ENCODE results near the gene RNASET2. TPM values are rescaled to one million over a fixed set of nuclear protein-coding genes. Genes with fewer than 3 reads are reported as not detected.

The RNASET2 gene
- total RNA-seq, 1 experiment from 2014 or later, result 70.2 TPM

GRCh38 chr6:166911248-166911677, 45.1 kb downstream of the RNASET2 start:
- DNase-seq, result no peak
- intact Hi-C loops (cut with micrococcal nuclease; ENCODE audit: unreplicated experiment), result no loop called here
- no peaks in the 10 kb centered on the region for H3K36me3 Mint-ChIP-seq (ENCODE audit: insufficient read depth, unreplicated experiment)
- H3K27ac Mint-ChIP-seq (ENCODE audit: unreplicated experiment), result no peak overlapping the region
- H3K4me1 Mint-ChIP-seq (ENCODE audit: low read depth, unreplicated experiment), result no peaks in the 10 kb centered on the region
- H3K27me3 Mint-ChIP-seq (ENCODE audit: unreplicated experiment), result no peaks in the 10 kb centered on the region
- TF ChIP-seq CTCF (IDR thresholded peaks at IDR 0.05; ENCODE audit: unreplicated experiment), result no peak
- H3K4me3 Mint-ChIP-seq (ENCODE audit: low read depth, unreplicated experiment), result no peak overlapping the region
- no TSS peak for BruUV-seq (replicated peaks)
- no peaks in the 10 kb centered on the region for H3K9me3 Mint-ChIP-seq (ENCODE audit: low read depth, unreplicated experiment)
- CTCF ChIA-PET, result no interaction called here

- TF ChIP-seq CTCF (IDR thresholded peaks at IDR 0.05; ENCODE audit: unreplicated experiment), result no peak
- intact Hi-C loops (cut with micrococcal nuclease; ENCODE audit: unreplicated experiment), result no loop called here
- Mint-ChIP-seq H3K4me3 (ENCODE audit: low read depth, unreplicated experiment) (no peak overlapping the region), H3K36me3 (ENCODE audit: insufficient read depth, unreplicated experiment) (no peaks in the 10 kb centered on the region), H3K9me3 (ENCODE audit: low read depth, unreplicated experiment) (no peaks in the 10 kb centered on the region), H3K4me1 (ENCODE audit: low read depth, unreplicated experiment) (no peaks in the 10 kb centered on the region), H3K27ac (ENCODE audit: unreplicated experiment) (no peak overlapping the region), H3K27me3 (ENCODE audit: unreplicated experiment) (no peaks in the 10 kb centered on the region)
- no TSS peak for BruUV-seq (replicated peaks)
- CTCF ChIA-PET, result no interaction called here
- DNase-seq, result no peak
Measured at GRCh38 chr6:166910601-166911000, 45.7 kb downstream of the RNASET2 start.

GRCh38 chr6:166908811-166909210, 47.5 kb downstream of the RNASET2 start:
- no peaks in the 10 kb centered on the region for H3K9me3 Mint-ChIP-seq (ENCODE audit: low read depth, unreplicated experiment)
- no peak overlapping the region for H3K27ac Mint-ChIP-seq (ENCODE audit: unreplicated experiment)
- no peaks in the 10 kb centered on the region for H3K36me3 Mint-ChIP-seq (ENCODE audit: insufficient read depth, unreplicated experiment)
- H3K4me1 Mint-ChIP-seq (ENCODE audit: low read depth, unreplicated experiment), result no peaks in the 10 kb centered on the region
- intact Hi-C loops (cut with micrococcal nuclease; ENCODE audit: unreplicated experiment), result no loop called here
- BruUV-seq (replicated peaks), result no TSS peak
- no peak overlapping the region for H3K4me3 Mint-ChIP-seq (ENCODE audit: low read depth, unreplicated experiment)
- no peak for TF ChIP-seq CTCF (IDR thresholded peaks at IDR 0.05; ENCODE audit: unreplicated experiment)
- no peaks in the 10 kb centered on the region for H3K27me3 Mint-ChIP-seq (ENCODE audit: unreplicated experiment)
- CTCF ChIA-PET, result no interaction called here
- DNase-seq, result no peak

- no peak for TF ChIP-seq CTCF (IDR thresholded peaks at IDR 0.05; ENCODE audit: unreplicated experiment)
- H3K9me3 Mint-ChIP-seq (ENCODE audit: low read depth, unreplicated experiment), result no peaks in the 10 kb centered on the region
- intact Hi-C loops (cut with micrococcal nuclease; ENCODE audit: unreplicated experiment), result no loop called here
- CTCF ChIA-PET, result no interaction called here
- H3K4me1 Mint-ChIP-seq (ENCODE audit: low read depth, unreplicated experiment), result no peaks in the 10 kb centered on the region
- H3K4me3 Mint-ChIP-seq (ENCODE audit: low read depth, unreplicated experiment), result no peak overlapping the region
- no peak for DNase-seq
- BruUV-seq (replicated peaks), result no TSS peak
- H3K36me3 Mint-ChIP-seq (ENCODE audit: insufficient read depth, unreplicated experiment), result no peaks in the 10 kb centered on the region
- no peaks in the 10 kb centered on the region for H3K27me3 Mint-ChIP-seq (ENCODE audit: unreplicated experiment)
- no peak overlapping the region for H3K27ac Mint-ChIP-seq (ENCODE audit: unreplicated experiment)
Measured at GRCh38 chr6:166907871-166908806, 48.2 kb downstream of the RNASET2 start.

Measured in Calu3 (cell line).